HL-60/S4 (cell line): ENCODE data around the gene TRAF2.
"Not testable (repeated sequence)": the region's sequence is repeated elsewhere in the genome, so short reads cannot be mapped to it uniquely, and the experiment has no call there.

Source experiments
- in situ Hi-C: fragments of 300-500 bp; cut with MboI; formaldehyde crosslinking; loops from 2 replicates; pipeline ENCODE4 v1.14.3; 2022; ENCODE audit warnings: low sequenced_read_pairs

TRAF2 gene

DNA sequence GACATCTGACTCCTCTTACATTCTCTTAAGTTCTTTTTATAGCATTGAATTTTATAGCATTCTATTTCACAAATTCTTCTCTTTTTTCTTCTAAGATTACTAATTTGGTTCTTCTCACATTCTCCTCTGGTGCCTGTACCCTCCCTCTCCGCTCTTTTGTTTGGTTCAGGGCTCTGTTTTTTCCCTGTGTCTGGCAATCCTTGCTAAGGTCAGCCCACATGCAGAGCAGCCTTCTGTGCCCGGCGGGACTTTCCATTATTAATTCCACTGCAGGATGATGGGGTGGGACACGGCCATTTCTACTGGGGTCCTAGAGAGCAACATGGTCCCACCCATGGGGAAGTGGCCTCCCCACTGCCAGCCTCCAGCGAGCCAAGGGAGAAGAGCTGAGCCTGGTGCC is 9.8 kb upstream of the TRAF2 start:
- in situ Hi-C loops: no loop called here

DNA sequence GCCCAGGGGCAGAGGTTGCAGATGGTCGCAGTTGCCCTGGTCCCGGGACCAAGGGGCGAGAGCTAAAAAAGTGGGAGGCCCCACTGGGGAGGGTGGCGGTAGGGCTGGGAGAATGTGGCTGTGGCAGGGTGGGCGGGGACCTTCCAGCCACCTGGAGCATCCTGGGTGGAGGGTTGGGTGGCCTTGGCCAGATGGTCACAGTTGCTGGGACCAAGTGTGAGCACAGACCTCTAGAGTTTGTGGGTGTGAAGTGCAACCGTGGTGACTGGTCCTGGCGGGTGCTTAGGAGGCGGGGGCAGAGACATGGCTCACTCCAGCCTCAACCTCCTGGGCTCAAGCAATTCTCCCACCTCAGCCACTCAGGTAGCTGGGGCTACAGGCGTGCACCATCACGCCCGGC is 5.7 kb upstream of the TRAF2 start:
- in situ Hi-C loops: no loop called here

- in situ Hi-C loops: no loop called here
Measured at GRCh38 chr9:136881691-136882108, 4.6 kb upstream of the TRAF2 start.

DNA sequence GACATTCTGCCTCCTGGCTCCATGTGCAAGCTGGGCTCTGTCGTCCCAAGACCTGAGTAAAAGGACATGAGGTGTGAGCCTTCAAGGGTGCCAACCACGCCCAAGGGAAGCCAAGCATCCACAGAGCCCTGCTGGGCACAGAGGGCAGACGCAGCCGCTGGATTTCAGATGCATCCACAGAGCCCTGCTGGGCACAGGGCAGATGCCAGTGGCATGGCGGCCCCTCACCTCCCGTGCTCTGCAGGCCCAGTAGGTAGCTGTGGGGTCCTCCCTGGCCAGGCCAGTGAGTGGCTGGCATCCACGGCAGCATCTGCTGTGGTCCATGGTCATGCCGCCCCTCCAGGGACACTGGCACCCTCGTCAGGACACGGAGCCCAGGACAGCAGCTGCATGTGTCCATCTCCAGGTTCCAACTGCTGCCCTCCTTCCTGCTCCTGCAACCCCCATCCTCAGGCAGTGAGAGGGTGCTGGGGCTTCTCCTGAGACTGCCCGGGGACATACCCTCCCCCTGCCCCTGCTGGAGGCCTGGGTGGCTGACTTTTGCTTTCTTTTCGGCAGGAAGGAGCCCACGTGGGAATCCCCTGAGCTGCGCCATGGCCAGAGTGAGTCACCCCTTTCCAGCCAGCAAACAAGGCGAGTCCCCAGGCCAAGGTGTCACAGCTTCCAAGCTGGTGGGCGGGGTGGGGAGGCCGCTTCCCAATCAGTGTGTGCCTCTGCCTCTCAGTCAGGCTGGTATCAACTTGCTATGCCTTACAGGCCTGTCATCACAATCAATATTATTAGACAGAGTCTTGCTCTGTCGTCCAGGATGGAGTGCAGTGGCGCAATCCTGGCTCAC is 4.0 kb upstream of the TRAF2 start:
- in situ Hi-C loops: no loop called here

DNA sequence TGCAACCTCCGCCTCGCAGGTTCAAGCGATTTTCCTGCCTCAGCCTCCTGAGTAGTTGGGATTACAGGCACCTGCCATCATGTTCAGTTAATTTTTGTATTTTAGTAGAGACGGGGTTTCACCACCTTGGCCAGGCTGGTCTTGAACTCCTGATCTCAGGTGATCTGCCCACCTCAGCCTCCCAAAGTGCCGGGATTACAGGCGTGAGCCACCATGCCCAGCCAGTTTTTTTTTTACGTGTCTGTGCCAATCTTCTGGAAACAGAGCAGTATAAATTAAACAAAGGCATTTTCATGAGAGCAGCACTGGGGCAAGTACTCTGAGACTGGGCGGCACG is 3.4 kb upstream of the TRAF2 start:
- in situ Hi-C loops: not testable (repeated sequence)

- in situ Hi-C loops: not testable (repeated sequence)
Measured at GRCh38 chr9:136883670-136884069, 2.6 kb upstream of the TRAF2 start.

DNA sequence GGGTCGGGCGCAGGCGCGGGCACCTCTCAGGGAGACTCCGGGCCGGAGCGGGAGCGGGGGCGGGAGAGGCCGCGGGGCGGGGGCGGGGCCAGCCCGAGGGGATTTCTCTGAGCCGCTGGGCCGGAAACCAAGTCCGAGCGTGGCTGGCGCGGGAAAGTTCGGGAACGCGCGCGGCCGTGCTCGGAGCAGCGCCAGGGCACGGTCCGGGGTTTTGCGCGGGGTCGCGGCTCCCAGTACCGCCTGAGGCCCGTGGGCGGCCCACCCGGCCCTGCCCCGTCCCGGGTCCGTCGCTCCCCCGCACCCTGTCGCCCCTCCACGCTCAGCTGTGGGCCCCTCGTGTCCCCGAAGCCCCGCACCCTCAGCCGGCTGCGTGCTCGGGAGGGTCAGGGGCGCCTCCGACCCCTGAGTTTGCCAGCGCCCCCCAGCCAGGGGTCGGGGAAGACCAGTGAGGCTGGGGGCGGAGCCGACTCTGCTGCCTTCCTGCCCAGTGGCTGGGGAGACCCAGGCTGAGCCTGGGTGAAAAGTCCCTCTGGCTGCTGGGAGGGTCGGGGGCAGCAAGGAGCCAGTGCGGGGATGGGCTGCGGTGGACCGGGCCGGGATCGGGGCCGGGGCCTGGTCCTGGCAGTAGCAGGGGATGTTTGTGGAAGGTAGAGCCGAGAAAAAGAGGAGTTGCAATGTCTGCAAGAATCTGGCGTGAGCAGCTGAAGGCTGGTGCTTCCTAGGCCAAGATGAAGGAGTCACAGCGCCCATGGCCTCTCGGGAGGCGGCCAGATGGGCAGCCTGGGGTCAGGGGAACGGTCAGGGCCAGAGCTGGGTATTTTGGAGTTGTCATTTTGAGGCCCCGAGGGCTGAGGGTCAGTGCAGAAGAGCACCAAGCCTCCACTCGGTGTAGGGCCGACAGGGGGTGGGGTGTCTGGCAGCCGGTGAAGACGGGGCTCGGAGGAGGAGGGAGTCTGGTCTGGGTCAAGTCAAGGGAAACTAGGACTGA is 588 bp downstream of the TRAF2 start:
- in situ Hi-C loops: no loop called here

DNA sequence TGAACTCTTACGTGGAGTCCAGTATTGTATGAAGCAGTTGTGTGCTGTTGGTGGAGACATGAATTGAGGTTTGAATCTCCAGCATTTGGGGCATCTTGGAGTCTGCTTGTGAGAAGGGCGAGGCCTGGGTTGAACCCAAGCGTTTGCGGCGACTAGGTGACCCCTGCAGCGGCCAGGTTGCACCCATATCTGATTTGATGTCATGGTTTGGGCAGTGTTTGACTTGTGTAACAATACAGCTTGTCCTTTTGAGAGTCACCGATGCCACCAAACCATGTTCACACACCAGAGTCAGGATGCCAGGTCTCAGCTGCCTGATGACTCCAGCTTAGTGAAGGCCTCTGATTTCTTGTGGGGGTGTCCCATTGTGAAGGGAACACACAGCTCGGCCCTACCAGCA is 2.1 kb downstream of the TRAF2 start:
- in situ Hi-C loops: no loop called here

DNA sequence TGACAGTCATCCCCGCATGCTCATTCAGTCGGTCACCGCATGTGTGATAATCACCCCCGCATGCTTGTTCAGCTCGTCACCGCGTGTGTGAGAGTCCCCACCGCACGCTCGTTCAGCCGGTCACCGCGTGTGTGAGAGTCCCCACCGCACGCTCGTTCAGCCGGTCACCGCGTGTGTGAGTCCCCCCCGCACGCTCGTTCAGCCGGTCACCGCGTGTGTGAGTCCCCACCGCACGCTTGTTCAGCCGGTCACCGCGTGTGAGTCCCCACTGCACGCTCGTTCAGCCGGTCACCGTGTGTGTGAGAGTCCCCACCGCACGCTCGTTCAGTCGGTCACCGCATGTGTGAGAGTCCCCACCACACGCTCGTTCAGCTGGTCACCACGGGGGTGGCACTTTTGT is 3.5 kb downstream of the TRAF2 start:
- in situ Hi-C loops: no loop called here

DNA sequence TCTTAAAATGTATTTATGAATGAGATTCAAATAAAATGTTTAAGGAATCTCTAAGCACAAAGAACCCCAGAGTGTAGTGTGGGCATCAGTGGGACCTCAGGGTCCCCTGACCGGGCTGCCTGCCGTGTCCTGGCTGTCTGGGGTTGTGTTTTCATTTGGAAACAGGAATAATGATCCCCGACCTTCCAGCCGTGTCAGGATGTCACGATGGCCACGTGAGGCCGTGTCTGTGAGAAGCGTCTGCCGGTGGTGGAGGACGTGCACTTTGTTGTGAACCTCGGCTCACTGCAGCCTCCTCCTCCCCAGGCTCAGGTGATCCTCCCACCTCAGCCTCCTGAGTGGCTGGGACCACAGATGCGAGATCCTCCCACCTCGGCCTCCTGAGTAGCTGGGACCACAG is 4.3 kb downstream of the TRAF2 start:
- in situ Hi-C loops: no loop called here

- in situ Hi-C loops: no loop called here
Measured at GRCh38 chr9:136896027-136896426, 9.7 kb downstream of the TRAF2 start.

DNA sequence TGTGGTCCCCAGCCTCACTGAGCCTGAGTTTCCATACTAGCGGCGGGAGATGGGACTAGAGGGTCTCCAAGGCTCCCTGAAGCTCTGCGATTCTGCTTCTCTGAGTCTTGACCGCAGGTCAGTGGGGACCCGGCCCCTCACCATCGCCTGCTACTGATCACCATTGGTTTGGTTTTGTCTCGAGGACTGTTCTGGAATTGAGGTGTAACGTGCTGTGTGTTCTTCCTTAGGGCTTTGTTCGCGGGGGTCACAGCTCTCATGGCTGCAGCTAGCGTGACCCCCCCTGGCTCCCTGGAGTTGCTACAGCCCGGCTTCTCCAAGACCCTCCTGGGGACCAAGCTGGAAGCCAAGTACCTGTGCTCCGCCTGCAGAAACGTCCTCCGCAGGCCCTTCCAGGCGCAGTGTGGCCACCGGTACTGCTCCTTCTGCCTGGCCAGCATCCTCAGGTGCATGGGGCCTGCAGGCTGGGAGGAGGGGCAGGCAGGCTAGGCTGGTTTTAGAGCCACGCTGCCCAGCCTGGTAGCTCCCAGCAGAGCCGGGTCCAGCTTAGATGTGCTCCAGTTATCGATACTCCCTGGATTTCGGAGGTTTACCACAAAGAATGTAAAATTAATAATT is 12.3 kb downstream of the TRAF2 start:
- in situ Hi-C loops: no loop called here

DNA sequence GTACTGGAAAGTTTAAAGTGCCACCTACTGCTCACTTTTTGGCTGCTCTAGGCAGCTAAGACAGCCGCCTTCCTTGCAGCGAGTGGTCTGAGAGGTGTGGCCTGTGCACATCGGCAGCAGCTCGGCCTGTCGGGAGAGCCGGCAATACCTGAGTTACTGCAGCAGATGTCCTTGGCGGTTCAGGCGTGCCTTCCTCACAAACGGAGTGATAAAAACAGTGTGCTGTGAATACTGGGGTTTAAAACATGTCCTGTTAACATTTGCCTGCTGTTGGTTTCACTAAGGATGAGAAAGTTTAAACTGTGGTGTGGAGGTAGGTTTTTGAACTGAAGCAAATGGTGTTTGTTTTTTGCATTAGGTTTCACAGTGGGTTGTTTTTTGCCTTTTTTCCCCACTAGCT is 12.9 kb downstream of the TRAF2 start:
- in situ Hi-C loops: no loop called here

GRCh38 chr9:136900556-136900955 is 14.2 kb downstream of the TRAF2 start:
- in situ Hi-C loops: no loop called here

GRCh38 chr9:136900988-136901515 is 14.7 kb downstream of the TRAF2 start:
- in situ Hi-C loops: no loop called here

DNA sequence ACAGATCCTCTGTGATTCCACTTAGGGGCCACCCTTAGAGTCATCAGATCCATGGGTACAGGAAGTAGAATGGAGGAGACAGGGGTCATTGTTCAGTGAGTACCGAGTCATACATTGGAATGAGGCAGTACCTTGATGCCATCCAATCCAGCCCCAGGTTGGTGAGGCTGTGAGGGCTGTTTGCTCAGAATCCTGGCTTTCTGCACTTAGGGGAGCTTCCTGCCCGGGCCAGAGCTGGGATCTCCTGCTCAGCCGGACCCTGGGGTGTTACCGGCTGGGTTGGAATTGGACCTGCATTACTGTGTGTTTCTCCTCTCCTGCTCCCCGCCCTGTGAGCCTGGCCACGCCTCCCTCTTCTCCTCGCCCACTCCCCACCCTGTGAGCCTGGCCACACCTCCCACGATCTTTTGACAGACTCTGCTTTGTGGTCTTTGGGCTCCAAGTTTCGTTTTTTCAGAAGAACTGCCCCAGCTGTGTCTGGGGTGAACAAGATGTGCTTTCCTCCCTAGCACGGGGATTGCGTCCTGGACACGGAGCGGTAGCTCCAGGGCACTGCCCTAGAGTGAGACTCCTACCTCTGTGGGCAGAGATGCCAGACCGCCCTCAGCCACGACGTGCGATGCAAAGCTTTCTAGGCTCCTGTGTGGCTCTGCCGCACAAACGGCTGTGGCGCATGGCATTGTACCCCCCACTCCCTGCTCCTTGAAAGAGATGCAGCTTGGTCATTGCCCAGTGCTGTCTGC is 15.4 kb downstream of the TRAF2 start:
- in situ Hi-C loops: no loop called here

DNA sequence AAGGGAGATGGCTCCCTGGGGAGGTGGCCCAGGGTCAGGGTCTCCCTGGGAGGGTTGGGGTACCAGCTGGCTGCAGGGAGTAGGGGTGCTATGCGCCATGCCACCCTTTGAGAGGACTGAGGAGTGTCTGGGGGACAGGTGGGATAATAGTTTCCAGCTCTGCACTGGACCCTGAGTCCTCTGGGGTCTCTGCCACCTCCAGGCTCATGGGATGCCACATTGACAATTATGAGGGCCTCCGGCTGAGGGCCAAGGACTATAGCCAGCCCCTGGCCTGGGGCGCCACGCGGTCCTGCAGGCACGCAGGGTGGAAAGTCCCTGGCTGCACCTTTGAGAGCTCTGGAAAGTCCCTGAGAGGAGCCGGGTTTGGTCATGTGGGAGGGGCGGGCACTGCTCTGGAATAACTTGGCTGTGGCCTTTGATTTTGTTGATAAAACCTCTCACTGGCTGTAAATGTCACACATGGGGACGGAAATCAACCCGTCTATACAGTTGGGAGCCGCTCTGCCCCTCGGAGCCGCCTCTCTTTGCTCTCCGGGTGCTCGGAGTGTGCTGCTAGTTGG is 16.0 kb downstream of the TRAF2 start:
- in situ Hi-C loops: no loop called here

- in situ Hi-C loops: no loop called here
Measured at GRCh38 chr9:136903041-136903554, 16.8 kb downstream of the TRAF2 start.

DNA sequence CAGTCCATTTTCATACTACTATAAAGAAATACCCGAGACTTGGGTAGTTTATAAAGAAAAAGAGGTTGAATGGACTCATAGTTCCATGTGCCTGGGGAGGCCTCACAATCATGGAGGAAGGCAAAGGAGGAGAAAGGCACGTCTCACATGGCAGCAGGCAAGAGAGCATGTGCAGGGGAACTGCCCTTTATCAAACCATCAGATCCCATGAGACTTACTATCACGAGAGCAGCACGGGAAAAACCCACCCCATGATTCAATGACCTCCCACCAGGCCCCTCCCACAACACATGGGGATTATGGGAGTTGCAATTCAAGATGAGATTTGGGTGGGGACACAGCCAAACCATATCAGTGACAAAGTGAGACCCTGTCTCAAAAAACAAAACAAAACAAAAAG is 19.9 kb downstream of the TRAF2 start:
- in situ Hi-C loops: no loop called here
